Astrocyte of the spinal cord (primary cell): ENCODE results near the gene MYBL2.
A peak's percentile ranks its signal among the peaks of the same experiment; 100 is the strongest.

Source experiments
- DNase-seq: peaks from one replicate; pipeline ENCODE4 v3.0.0; 2011; ENCODE audit warnings: low read depth, low spot score
- H3K4me3 ChIP-seq: 2 replicates; pipeline ENCODE4 v1.5.1; 2011; ENCODE audit warnings: low read depth, mild to moderate bottlenecking, low read length, moderate library complexity
- CTCF ChIP-seq: IDR thresholded peaks from 2 replicates; pipeline ENCODE4 v1.5.1; 2012; ENCODE audit warnings: low read depth, mild to moderate bottlenecking, low read length, inconsistent platforms
- in situ Hi-C: cut with HindIII; loops from 2 replicates; pipeline ENCODE4 v1.10.0; 2017; ENCODE audit warnings: low sequenced_read_pairs

The MYBL2 gene

GRCh38 chr20:43681991-43682410 lies 15.1 kb downstream of the MYBL2 start:
- in situ Hi-C loops = no loop called here
- no peak overlapping the region for H3K4me3 ChIP-seq
- DNase-seq = no peak
- no peak for TF ChIP-seq CTCF

- no peak for TF ChIP-seq CTCF
- in situ Hi-C loops = no loop called here
- no peak overlapping the region for H3K4me3 ChIP-seq
- no peak for DNase-seq
Measured at GRCh38 chr20:43682446-43682845, 15.5 kb downstream of the MYBL2 start.

GRCh38 chr20:43686820-43687219 lies 19.9 kb downstream of the MYBL2 start:
- TF ChIP-seq CTCF = no peak
- H3K4me3 ChIP-seq = no peak overlapping the region
- DNase-seq = no peak
- in situ Hi-C loops = no loop called here

DNA sequence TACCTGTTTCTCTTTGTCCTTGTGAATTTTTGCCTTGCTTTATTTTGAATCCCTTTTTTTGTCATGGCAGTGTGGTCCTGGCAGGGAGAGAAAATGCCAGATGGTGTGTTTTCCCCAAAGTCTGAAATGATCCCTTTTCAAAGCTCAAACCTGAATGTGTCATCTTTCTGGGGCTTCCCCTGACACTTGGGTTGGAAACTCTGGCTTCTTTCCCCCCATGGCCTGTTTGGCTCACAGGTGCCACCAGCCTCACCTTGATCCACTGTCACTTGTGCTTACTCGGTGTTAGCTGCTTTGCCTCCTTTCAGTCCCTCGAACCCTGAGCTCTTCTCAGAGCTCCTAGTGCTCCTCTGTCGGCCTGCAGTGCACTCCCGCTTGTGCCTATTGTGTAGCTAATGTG lies 22.3 kb downstream of the MYBL2 start:
- in situ Hi-C loops = no loop called here

DNA sequence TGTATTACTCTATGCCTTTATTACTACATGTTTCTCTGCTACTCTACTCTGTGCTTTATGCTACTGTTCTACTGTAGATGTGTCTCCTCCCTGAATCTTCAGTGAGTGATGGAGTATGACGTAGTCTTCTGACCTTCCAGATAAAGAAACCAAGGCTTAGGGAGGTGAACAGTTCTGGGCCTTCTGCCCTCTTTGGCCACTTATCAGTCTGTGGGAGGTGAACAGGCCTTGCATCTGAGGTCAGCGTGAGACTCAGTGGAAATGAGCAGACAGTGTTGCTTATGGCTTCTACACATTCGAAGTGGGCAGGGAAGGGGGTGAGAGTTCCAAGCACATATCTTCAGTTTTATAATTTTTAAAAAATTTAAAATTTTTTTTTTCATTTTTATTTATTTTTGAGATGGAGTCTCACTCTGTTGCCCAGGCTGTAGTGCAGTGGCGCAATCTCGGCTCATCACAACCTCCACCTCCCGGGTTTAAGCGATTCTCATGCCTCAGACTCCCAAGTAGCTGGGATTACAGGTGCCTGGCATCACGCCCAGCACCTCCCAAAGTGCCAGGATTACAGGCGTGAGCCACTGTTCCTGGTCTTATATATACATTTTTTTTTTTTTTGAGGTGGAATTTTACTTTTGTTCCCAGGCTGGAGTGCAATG lies 24.2 kb downstream of the MYBL2 start:
- H3K4me3 ChIP-seq = no peak overlapping the region
- TF ChIP-seq CTCF = no peak
- in situ Hi-C loops = no loop called here
- DNase-seq = no peak

More for the DNA sequence above, 22.3 kb downstream of the MYBL2 start:
- no peak for TF ChIP-seq CTCF
- H3K4me3 ChIP-seq = no peak overlapping the region
- DNase-seq = no peak

DNA sequence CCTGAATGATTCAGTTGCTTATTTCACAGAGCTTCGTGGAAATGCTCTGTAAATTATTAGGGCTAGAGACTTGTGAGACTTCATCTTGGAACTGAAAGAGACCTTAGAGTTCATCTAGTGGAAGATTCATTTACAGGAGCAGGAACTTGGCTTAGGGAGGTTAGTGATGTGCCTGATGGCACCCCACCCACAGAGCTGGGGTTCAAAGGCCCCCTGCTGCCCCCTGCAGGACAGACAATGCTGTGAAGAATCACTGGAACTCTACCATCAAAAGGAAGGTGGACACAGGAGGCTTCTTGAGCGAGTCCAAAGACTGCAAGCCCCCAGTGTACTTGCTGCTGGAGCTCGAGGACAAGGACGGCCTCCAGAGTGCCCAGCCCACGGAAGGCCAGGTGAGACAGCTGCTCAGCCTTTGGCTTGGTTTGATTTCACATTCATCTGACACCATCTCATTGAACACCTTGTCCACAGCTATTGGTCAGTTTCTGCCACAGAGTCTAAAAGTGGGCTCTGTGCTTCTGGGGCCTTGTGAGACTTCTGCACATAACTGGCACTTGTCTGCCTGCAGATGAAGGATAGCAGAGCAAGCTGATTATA lies 25.1 kb downstream of the MYBL2 start:
- in situ Hi-C loops = no loop called here
- H3K4me3 ChIP-seq = no peak overlapping the region
- peak; percentile 25 for DNase-seq
- peak; percentile 70 for TF ChIP-seq CTCF
